HCEC 1CT (cell line): ENCODE results near the gene LLGL1.

ENCODE experiments used
- DNase-seq: peaks from one replicate; pipeline ENCODE4 v3.0.0-alpha.2; 2017

The LLGL1 gene

GRCh38 chr17:18278867-18279266, 53.4 kb downstream of the LLGL1 start:
- no peak for DNase-seq

GRCh38 chr17:18280249-18280648, 54.8 kb downstream of the LLGL1 start:
- no peak for DNase-seq

- DNase-seq, result no peak
These were observed 55.4 kb downstream of the LLGL1 start for GRCh38 chr17:18280766-18281371.

- DNase-seq, result no peak
These were observed 56.4 kb downstream of the LLGL1 start for GRCh38 chr17:18281788-18282187.

GRCh38 chr17:18285296-18285695, 59.9 kb downstream of the LLGL1 start:
- no peak for DNase-seq

GRCh38 chr17:18291718-18292540, 66.5 kb downstream of the LLGL1 start:
- DNase-seq, result no peak
